Hepatic stellate cell (primary cell): ENCODE measurements around the gene CNTLN.
"Not testable (repeated sequence)": the region's sequence is repeated elsewhere in the genome, so short reads cannot be mapped to it uniquely, and the experiment has no call there.

Source experiments
- DNase-seq: peaks from one replicate; pipeline ENCODE4 v3.0.0; 2011; ENCODE audit warnings: low spot score

CNTLN gene

GRCh38 chr9:17293685-17294084 is 158.8 kb downstream of the CNTLN start:
- DNase-seq = no peak

GRCh38 chr9:17294822-17295624 is 160.2 kb downstream of the CNTLN start:
- DNase-seq = no peak

- no peak for DNase-seq
Measured at GRCh38 chr9:17315341-17315740, 180.5 kb downstream of the CNTLN start.

GRCh38 chr9:17318821-17319320 is 184.0 kb downstream of the CNTLN start:
- DNase-seq = no peak

GRCh38 chr9:17319864-17320263 is 185.0 kb downstream of the CNTLN start:
- DNase-seq = no peak

- DNase-seq = no peak
Measured at GRCh38 chr9:17322882-17323864, 188.3 kb downstream of the CNTLN start.

GRCh38 chr9:17328331-17328730 is 193.5 kb downstream of the CNTLN start:
- DNase-seq = no peak

- no peak for DNase-seq
Measured at GRCh38 chr9:17330097-17330496, 195.3 kb downstream of the CNTLN start.

GRCh38 chr9:17332115-17332514 is 197.3 kb downstream of the CNTLN start:
- no peak for DNase-seq

- DNase-seq = no peak
Measured at GRCh38 chr9:17339156-17339555, 204.3 kb downstream of the CNTLN start.

- no peak for DNase-seq
Measured at GRCh38 chr9:17342696-17343095, 207.9 kb downstream of the CNTLN start.

- DNase-seq = no peak
Measured at GRCh38 chr9:17349831-17350230, 215.0 kb downstream of the CNTLN start.

GRCh38 chr9:17354006-17354405 is 219.2 kb downstream of the CNTLN start:
- not testable (repeated sequence) for DNase-seq

GRCh38 chr9:17361378-17361777 is 226.5 kb downstream of the CNTLN start:
- DNase-seq = no peak

GRCh38 chr9:17367035-17367434 is 232.2 kb downstream of the CNTLN start:
- DNase-seq = no peak

GRCh38 chr9:17380126-17380861 is 245.5 kb downstream of the CNTLN start:
- no peak for DNase-seq

GRCh38 chr9:17387565-17387964 is 252.7 kb downstream of the CNTLN start:
- no peak for DNase-seq

GRCh38 chr9:17389026-17389425 is 254.2 kb downstream of the CNTLN start:
- no peak for DNase-seq

GRCh38 chr9:17394881-17395510 is 260.2 kb downstream of the CNTLN start:
- no peak for DNase-seq

GRCh38 chr9:17397166-17397728 is 262.4 kb downstream of the CNTLN start:
- DNase-seq = not testable (repeated sequence)

- no peak for DNase-seq
Measured at GRCh38 chr9:17398350-17398749, 263.5 kb downstream of the CNTLN start.
